Brain pericyte (primary cell): ENCODE data around the gene GSAP.
A peak's percentile ranks its signal among the peaks of the same experiment; 100 is the strongest.

Experiments
- DNase-seq: peaks from one replicate; pipeline ENCODE4 v3.0.0-alpha.2; 2012; ENCODE audit warnings: low read depth, low spot score

Gene GSAP

GRCh38 chr7:77439572-77439971 lies 23.4 kb upstream of the GSAP start:
- no peak for DNase-seq

GRCh38 chr7:77438131-77438530 lies 22.0 kb upstream of the GSAP start:
- DNase-seq = no peak

- DNase-seq = peak; percentile 45
Observed at GRCh38 chr7:77434570-77435275, 18.6 kb upstream of the GSAP start.

- no peak for DNase-seq
Observed at GRCh38 chr7:77433901-77434300, 17.8 kb upstream of the GSAP start.

GRCh38 chr7:77430927-77431326 lies 14.8 kb upstream of the GSAP start:
- DNase-seq = no peak

- DNase-seq = no peak
Observed at GRCh38 chr7:77428777-77429231, 12.7 kb upstream of the GSAP start.

- DNase-seq = no peak
Observed at GRCh38 chr7:77427996-77428603, 12.0 kb upstream of the GSAP start.

- no peak for DNase-seq
Observed at GRCh38 chr7:77426521-77427051, 10.4 kb upstream of the GSAP start.

- DNase-seq = no peak
Observed at GRCh38 chr7:77426052-77426404, 9.9 kb upstream of the GSAP start.

GRCh38 chr7:77425101-77426051 lies 9.2 kb upstream of the GSAP start:
- no peak for DNase-seq

GRCh38 chr7:77422500-77422899 lies 6.4 kb upstream of the GSAP start:
- no peak for DNase-seq

- no peak for DNase-seq
Observed at GRCh38 chr7:77420986-77421672, 5.0 kb upstream of the GSAP start.

GRCh38 chr7:77420438-77420837 lies 4.3 kb upstream of the GSAP start:
- no peak for DNase-seq

- no peak for DNase-seq
Observed at GRCh38 chr7:77419102-77419501, 3.0 kb upstream of the GSAP start.

- DNase-seq = no peak
Observed at GRCh38 chr7:77417801-77418200, 1.7 kb upstream of the GSAP start.

GRCh38 chr7:77416621-77417371 lies 647 bp upstream of the GSAP start:
- DNase-seq = no peak

GRCh38 chr7:77415476-77415822 lies 700 bp downstream of the GSAP start:
- no peak for DNase-seq

- no peak for DNase-seq
Observed at GRCh38 chr7:77413861-77414424, 2.2 kb downstream of the GSAP start.

GRCh38 chr7:77413128-77413527 lies 3.0 kb downstream of the GSAP start:
- no peak for DNase-seq

- DNase-seq = no peak
Observed at GRCh38 chr7:77409739-77410547, 6.2 kb downstream of the GSAP start.
